Brain microvascular endothelial cell (primary cell): ENCODE results near the gene GNAZ.

ENCODE experiments used
- DNase-seq: peaks from one replicate; pipeline ENCODE4 v3.0.0-alpha.2; 2020
- H3K27ac ChIP-seq: fragments of 250-450 bp; sonication (Bioruptor Pico); 2 replicates; pipeline ENCODE4 v1.5.1; 2020; ENCODE audit warnings: mild to moderate bottlenecking, moderate library complexity
- H3K27me3 ChIP-seq: fragments of 250-450 bp; sonication (Bioruptor Pico); replicated peaks from 2 replicates; pipeline ENCODE4 v1.5.1; 2020; ENCODE audit warnings: mild to moderate bottlenecking
- H3K36me3 ChIP-seq: fragments of 250-450 bp; sonication (Bioruptor Pico); replicated peaks from 2 replicates; pipeline ENCODE4 v1.5.1; 2020; ENCODE audit warnings: mild to moderate bottlenecking
- H3K4me3 ChIP-seq: 2 replicates; pipeline ENCODE4 v1.5.1; 2011; ENCODE audit warnings: low read depth, mild to moderate bottlenecking, control low read depth, low read length, moderate library complexity
- in situ Hi-C: cut with HindIII; loops from 2 replicates; pipeline ENCODE4 v1.10.0; 2017; ENCODE audit warnings: low sequenced_read_pairs, low pct_ligation_motif_present
- TF ChIP-seq, protein P1 (sequence below): IDR thresholded peaks from 2 replicates; pipeline ENCODE4 v1.5.1; 2011; ENCODE audit warnings: low read depth, mild to moderate bottlenecking, moderate library complexity, low read length, control low read depth, inconsistent platforms; ENCODE audit errors: missing control alignments

Gene GNAZ

DNA sequence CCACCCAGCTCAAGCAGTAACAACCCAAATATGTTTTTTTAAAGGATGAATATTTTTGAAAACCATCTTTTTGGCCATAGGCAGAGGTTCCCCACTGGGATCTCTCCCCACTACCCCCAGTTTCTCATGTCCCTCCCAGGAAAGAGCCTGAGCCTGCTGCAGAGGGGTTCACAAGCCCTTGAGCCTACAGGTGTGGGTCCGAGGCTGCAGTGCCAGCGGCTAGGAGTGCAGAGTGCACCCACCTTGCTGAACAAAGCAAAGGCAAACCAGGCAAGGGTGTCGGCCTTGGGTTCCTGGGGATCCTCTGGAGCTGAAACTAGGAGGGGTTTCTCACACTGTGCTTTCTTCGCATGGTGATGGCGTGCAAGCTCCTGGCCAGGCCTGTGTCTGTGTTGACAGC, 35.0 kb downstream of the GNAZ start:
- DNase-seq = no peak
- TF ChIP-seq, protein P1, sequence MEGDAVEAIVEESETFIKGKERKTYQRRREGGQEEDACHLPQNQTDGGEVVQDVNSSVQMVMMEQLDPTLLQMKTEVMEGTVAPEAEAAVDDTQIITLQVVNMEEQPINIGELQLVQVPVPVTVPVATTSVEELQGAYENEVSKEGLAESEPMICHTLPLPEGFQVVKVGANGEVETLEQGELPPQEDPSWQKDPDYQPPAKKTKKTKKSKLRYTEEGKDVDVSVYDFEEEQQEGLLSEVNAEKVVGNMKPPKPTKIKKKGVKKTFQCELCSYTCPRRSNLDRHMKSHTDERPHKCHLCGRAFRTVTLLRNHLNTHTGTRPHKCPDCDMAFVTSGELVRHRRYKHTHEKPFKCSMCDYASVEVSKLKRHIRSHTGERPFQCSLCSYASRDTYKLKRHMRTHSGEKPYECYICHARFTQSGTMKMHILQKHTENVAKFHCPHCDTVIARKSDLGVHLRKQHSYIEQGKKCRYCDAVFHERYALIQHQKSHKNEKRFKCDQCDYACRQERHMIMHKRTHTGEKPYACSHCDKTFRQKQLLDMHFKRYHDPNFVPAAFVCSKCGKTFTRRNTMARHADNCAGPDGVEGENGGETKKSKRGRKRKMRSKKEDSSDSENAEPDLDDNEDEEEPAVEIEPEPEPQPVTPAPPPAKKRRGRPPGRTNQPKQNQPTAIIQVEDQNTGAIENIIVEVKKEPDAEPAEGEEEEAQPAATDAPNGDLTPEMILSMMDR = no peak
- H3K36me3 ChIP-seq = no peaks in the 10 kb centered on the region
- peaks cover 23% of the 10 kb centered on the region for H3K27me3 ChIP-seq
- H3K4me3 ChIP-seq = no peak overlapping the region
- in situ Hi-C loops = no loop called here
- H3K27ac ChIP-seq = no peak overlapping the region

- TF ChIP-seq, protein P1 = no peak
- no peak for DNase-seq
- H3K36me3 ChIP-seq = no peaks in the 10 kb centered on the region
- H3K27me3 ChIP-seq = peaks cover 27% of the 10 kb centered on the region
- in situ Hi-C loops = no loop called here
- H3K4me3 ChIP-seq = no peak overlapping the region
- no peak overlapping the region for H3K27ac ChIP-seq
Measured at GRCh38 chr22:23105919-23106318, 35.6 kb downstream of the GNAZ start.

DNA sequence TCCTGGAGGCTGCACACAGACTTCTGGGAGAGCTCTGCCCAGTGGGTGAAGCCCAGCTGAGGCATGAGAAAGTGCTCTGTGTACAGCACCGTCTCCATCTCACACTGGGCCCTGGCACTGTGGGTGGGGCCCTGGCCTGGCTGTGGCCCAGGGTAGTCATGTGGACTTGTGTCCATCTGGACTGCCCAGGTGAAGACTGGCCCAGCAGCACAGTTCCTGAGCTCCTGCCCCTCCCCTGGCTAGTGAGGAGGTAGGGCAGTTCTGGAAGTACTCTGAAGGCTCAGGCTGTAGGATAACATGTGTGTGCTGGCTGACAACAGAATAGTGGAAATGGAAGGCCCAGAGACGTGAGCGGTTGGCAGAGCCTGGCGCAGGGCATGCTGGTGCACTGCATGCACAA, 36.0 kb downstream of the GNAZ start:
- no peak overlapping the region for H3K27ac ChIP-seq
- H3K27me3 ChIP-seq = peaks cover 31% of the 10 kb centered on the region
- TF ChIP-seq, protein P1 = no peak
- no peak overlapping the region for H3K4me3 ChIP-seq
- H3K36me3 ChIP-seq = no peaks in the 10 kb centered on the region
- in situ Hi-C loops = no loop called here
- no peak for DNase-seq

DNA sequence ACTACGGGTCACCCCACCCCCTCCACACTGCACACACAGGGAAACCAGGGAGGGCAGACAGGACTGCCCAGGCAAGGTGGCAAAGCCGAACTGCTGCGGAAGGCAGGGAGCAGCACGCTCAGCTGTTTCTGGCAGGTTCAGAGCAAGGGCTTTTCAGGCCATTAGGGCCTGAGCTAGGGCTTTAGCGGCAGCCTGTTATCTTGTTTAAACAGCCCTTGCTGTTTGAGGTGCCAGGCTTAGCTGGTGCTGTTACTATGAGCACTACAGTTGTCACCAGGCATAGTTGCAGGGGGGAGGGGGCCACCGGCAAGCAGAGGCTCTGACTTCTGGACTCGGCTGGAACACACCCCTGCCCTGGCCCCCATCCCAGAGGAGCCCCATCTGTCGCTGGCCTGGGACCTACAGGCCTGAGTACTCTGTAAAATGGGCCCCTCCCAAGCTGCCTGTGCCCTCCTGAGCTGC, 36.6 kb downstream of the GNAZ start:
- Histone ChIP-seq H3K36me3 (no peaks in the 10 kb centered on the region), H3K4me3 (no peak overlapping the region), H3K27me3 (peaks cover 32% of the 10 kb centered on the region), H3K27ac (no peak overlapping the region)
- DNase-seq = no peak
- in situ Hi-C loops = no loop called here
- TF ChIP-seq, protein P1 = no peak

- no peak overlapping the region for H3K4me3 ChIP-seq
- no peak for DNase-seq
- TF ChIP-seq, protein P1 = no peak
- no peaks in the 10 kb centered on the region for H3K36me3 ChIP-seq
- peaks cover 37% of the 10 kb centered on the region for H3K27me3 ChIP-seq
- H3K27ac ChIP-seq = no peak overlapping the region
- in situ Hi-C loops = no loop called here
Measured at GRCh38 chr22:23107487-23108248, 37.3 kb downstream of the GNAZ start.
